Occipital lobe (tissue), 2 donors: ENCODE measurements around the gene MAGI2. TPM values are rescaled to one million over a fixed set of nuclear protein-coding genes. Genes with fewer than 3 reads are reported as not detected.
"Not testable (repeated sequence)": the region's sequence is repeated elsewhere in the genome, so short reads cannot be mapped to it uniquely, and the experiment has no call there.

Experiments used
- DNase-seq: peaks from one replicate; lab custom pipeline; 2025; lab: John Stamatoyannopoulos, UW
- total RNA-seq: library from RNA; depleted of rRNA; stranded (reverse); fragments of >200 nt; gene quantifications from one replicate; pipeline ENCODE4 v1.2.3, GENCODE V29; 2014

MAGI2 gene
- total RNA-seq, 1 donor from 2014 or later, result 244 TPM

GRCh38 chr7:78368771-78369170 lies 1084.7 kb downstream of the MAGI2 start:
- no peak for DNase-seq

- DNase-seq, result no peak
Observed at GRCh38 chr7:78367280-78367773, 1086.1 kb downstream of the MAGI2 start.

GRCh38 chr7:78363866-78364265 lies 1089.6 kb downstream of the MAGI2 start:
- no peak for DNase-seq

GRCh38 chr7:78359836-78360235 lies 1093.6 kb downstream of the MAGI2 start:
- DNase-seq, result no peak

- DNase-seq, result no peak
Observed at GRCh38 chr7:78357709-78358108, 1095.8 kb downstream of the MAGI2 start.

- no peak for DNase-seq
Observed at GRCh38 chr7:78355834-78356233, 1097.6 kb downstream of the MAGI2 start.

- no peak for DNase-seq
Observed at GRCh38 chr7:78350926-78351325, 1102.5 kb downstream of the MAGI2 start.

GRCh38 chr7:78350391-78350790 lies 1103.1 kb downstream of the MAGI2 start:
- no peak for DNase-seq

GRCh38 chr7:78346827-78347226 lies 1106.6 kb downstream of the MAGI2 start:
- no peak for DNase-seq

- DNase-seq, result no peak
Observed at GRCh38 chr7:78345979-78346378, 1107.5 kb downstream of the MAGI2 start.

GRCh38 chr7:78345293-78345911 lies 1108.1 kb downstream of the MAGI2 start:
- DNase-seq, result no peak

- no peak for DNase-seq
Observed at GRCh38 chr7:78334426-78334825, 1119.0 kb downstream of the MAGI2 start.

- no peak for DNase-seq
Observed at GRCh38 chr7:78333530-78334425, 1119.7 kb downstream of the MAGI2 start.

- DNase-seq, result no peak
Observed at GRCh38 chr7:78329001-78329655, 1124.3 kb downstream of the MAGI2 start.

GRCh38 chr7:78327718-78328117 lies 1125.7 kb downstream of the MAGI2 start:
- DNase-seq, result no peak

GRCh38 chr7:78326876-78327275 lies 1126.6 kb downstream of the MAGI2 start:
- no peak for DNase-seq

- no peak for DNase-seq
Observed at GRCh38 chr7:78326189-78326588, 1127.3 kb downstream of the MAGI2 start.

- no peak for DNase-seq
Observed at GRCh38 chr7:78323118-78323517, 1130.3 kb downstream of the MAGI2 start.

GRCh38 chr7:78322231-78322630 lies 1131.2 kb downstream of the MAGI2 start:
- not testable (repeated sequence) for DNase-seq

GRCh38 chr7:78317371-78317770 lies 1136.1 kb downstream of the MAGI2 start:
- no peak for DNase-seq

- no peak for DNase-seq
Observed at GRCh38 chr7:78316110-78316509, 1137.4 kb downstream of the MAGI2 start.

- no peak for DNase-seq
Observed at GRCh38 chr7:78315119-78315518, 1138.3 kb downstream of the MAGI2 start.
